GM21360 (cell line): Measurements from ENCODE around the gene CELSR1.
"Not testable (repeated sequence)": the region's sequence is repeated elsewhere in the genome, so short reads cannot be mapped to it uniquely, and the experiment has no call there.

Experiments used
- ATAC-seq: cut with Tn5 transposase; IDR thresholded peaks from one replicate; pipeline ENCODE4 v1.9.1; 2021; ENCODE audit warnings: mild to moderate bottlenecking, moderate library complexity; ENCODE audit not compliant: unreplicated experiment

CELSR1 gene

GRCh38 chr22:46407748-46408147 is 129.7 kb downstream of the CELSR1 start:
- no peak for ATAC-seq

- no peak for ATAC-seq
Measured at GRCh38 chr22:46406791-46407190, 130.6 kb downstream of the CELSR1 start.

- ATAC-seq: no peak
Measured at GRCh38 chr22:46406349-46406748, 131.1 kb downstream of the CELSR1 start.

GRCh38 chr22:46405901-46406300 is 131.5 kb downstream of the CELSR1 start:
- no peak for ATAC-seq

GRCh38 chr22:46403880-46404279 is 133.5 kb downstream of the CELSR1 start:
- not testable (repeated sequence) for ATAC-seq

- ATAC-seq: no peak
Measured at GRCh38 chr22:46402505-46402904, 134.9 kb downstream of the CELSR1 start.

- ATAC-seq: no peak
Measured at GRCh38 chr22:46401370-46401769, 136.1 kb downstream of the CELSR1 start.

GRCh38 chr22:46399251-46400024 is 138.0 kb downstream of the CELSR1 start:
- ATAC-seq: no peak

GRCh38 chr22:46397951-46398350 is 139.5 kb downstream of the CELSR1 start:
- no peak for ATAC-seq

GRCh38 chr22:46397514-46397913 is 139.9 kb downstream of the CELSR1 start:
- no peak for ATAC-seq

GRCh38 chr22:46397049-46397448 is 140.4 kb downstream of the CELSR1 start:
- not testable (repeated sequence) for ATAC-seq

GRCh38 chr22:46395145-46395544 is 142.3 kb downstream of the CELSR1 start:
- no peak for ATAC-seq

- ATAC-seq: no peak
Measured at GRCh38 chr22:46394622-46395021, 142.8 kb downstream of the CELSR1 start.

- ATAC-seq: no peak
Measured at GRCh38 chr22:46393873-46394272, 143.5 kb downstream of the CELSR1 start.

- no peak for ATAC-seq
Measured at GRCh38 chr22:46392137-46392844, 145.1 kb downstream of the CELSR1 start.

- ATAC-seq: no peak
Measured at GRCh38 chr22:46391486-46392136, 145.8 kb downstream of the CELSR1 start.

GRCh38 chr22:46390652-46391301 is 146.6 kb downstream of the CELSR1 start:
- ATAC-seq: no peak

GRCh38 chr22:46390105-46390651 is 147.2 kb downstream of the CELSR1 start:
- no peak for ATAC-seq

- no peak for ATAC-seq
Measured at GRCh38 chr22:46389081-46389480, 148.3 kb downstream of the CELSR1 start.

- no peak for ATAC-seq
Measured at GRCh38 chr22:46388647-46389046, 148.8 kb downstream of the CELSR1 start.

GRCh38 chr22:46387748-46388147 is 149.7 kb downstream of the CELSR1 start:
- ATAC-seq: no peak
